HG03045 (cell line): Measurements from ENCODE around the gene TSNAXIP1.
"Not testable (repeated sequence)": the region's sequence is repeated elsewhere in the genome, so short reads cannot be mapped to it uniquely, and the experiment has no call there.

Source experiments
- ATAC-seq: cut with Tn5 transposase; IDR thresholded peaks from one replicate; pipeline ENCODE4 v1.9.1; 2021; ENCODE audit warnings: mild to moderate bottlenecking, moderate library complexity; ENCODE audit not compliant: unreplicated experiment

Gene TSNAXIP1

GRCh38 chr16:67857547-67858233 is 51.0 kb downstream of the TSNAXIP1 start:
- no peak for ATAC-seq

- ATAC-seq = no peak
These were observed 51.8 kb downstream of the TSNAXIP1 start for GRCh38 chr16:67858500-67858899.

- no peak for ATAC-seq
These were observed 54.1 kb downstream of the TSNAXIP1 start for GRCh38 chr16:67860589-67861398.

- ATAC-seq = no peak
These were observed 55.2 kb downstream of the TSNAXIP1 start for GRCh38 chr16:67861877-67862276.

- no peak for ATAC-seq
These were observed 56.2 kb downstream of the TSNAXIP1 start for GRCh38 chr16:67862623-67863583.

GRCh38 chr16:67864044-67864443 is 57.4 kb downstream of the TSNAXIP1 start:
- ATAC-seq = not testable (repeated sequence)

- ATAC-seq = no peak
These were observed 57.9 kb downstream of the TSNAXIP1 start for GRCh38 chr16:67864594-67864993.

GRCh38 chr16:67865318-67865717 is 58.6 kb downstream of the TSNAXIP1 start:
- no peak for ATAC-seq

GRCh38 chr16:67868290-67868689 is 61.6 kb downstream of the TSNAXIP1 start:
- ATAC-seq = no peak

- ATAC-seq = no peak
These were observed 63.0 kb downstream of the TSNAXIP1 start for GRCh38 chr16:67869653-67870052.

- ATAC-seq = no peak
These were observed 64.6 kb downstream of the TSNAXIP1 start for GRCh38 chr16:67871256-67871655.

- no peak for ATAC-seq
These were observed 65.5 kb downstream of the TSNAXIP1 start for GRCh38 chr16:67872131-67872630.

- peak; percentile 63 for ATAC-seq
These were observed 66.1 kb downstream of the TSNAXIP1 start, which contains the start of gene EDC4 for GRCh38 chr16:67872631-67873434. Gene EDC4, plus strand, starts transcription at chr16:67873052. Its CDS starts 210 bp downstream, at chr16:67873262.

GRCh38 chr16:67873435-67874370 is 67.0 kb downstream of the TSNAXIP1 start:
- peak; percentile 9 for ATAC-seq

GRCh38 chr16:67874372-67874771 is 67.7 kb downstream of the TSNAXIP1 start:
- ATAC-seq = no peak

- ATAC-seq = no peak
These were observed 70.4 kb downstream of the TSNAXIP1 start for GRCh38 chr16:67877064-67877463.
